ENCODE results near the gene GPR65. TPM values are rescaled to one million over a fixed set of nuclear protein-coding genes. Genes with fewer than 3 reads are reported as not detected.

The GPR65 gene
- total RNA-seq, 1 experiment from 2014 or later = not detected

- Histone ChIP-seq H3K14ac (ENCODE audit: insufficient read depth, low read length) (no peak overlapping the region), H3K79me1 (ENCODE audit: insufficient read depth, low read depth, low read length, poor library complexity, severe bottlenecking) (no peaks in the 10 kb centered on the region), H3K18ac (ENCODE audit: insufficient read length, low read depth, low read length) (no peak overlapping the region), H3K9me3 (ENCODE audit: control insufficient read depth, low read depth, low read length) (no peaks in the 10 kb centered on the region), H3K23me2 (ENCODE audit: insufficient read length, low read depth, low read length, poor library complexity, severe bottlenecking) (no peaks in the 10 kb centered on the region), H3K9ac (ENCODE audit: extremely low read depth, insufficient read length, low read length) (no peak overlapping the region), H3K27me3 (ENCODE audit: insufficient read depth, low read length) (no peaks in the 10 kb centered on the region), H3K4me1 (ENCODE audit: insufficient read depth, low read length) (no peaks in the 10 kb centered on the region), H2AK5ac (ENCODE audit: insufficient read length, low read length) (no peak overlapping the region), H3K27ac (ENCODE audit: insufficient read length, low read depth, low read length) (no peak overlapping the region), H2BK15ac (ENCODE audit: low read depth, low read length) (no peak overlapping the region), H3T11ph (ENCODE audit: low read length) (no peak overlapping the region), H4K91ac (ENCODE audit: insufficient read length, low read depth, low read length) (no peak overlapping the region), H2BK120ac (ENCODE audit: low read depth, low read length, poor library complexity, severe bottlenecking) (no peak overlapping the region), H3K4me2 (ENCODE audit: insufficient read depth, insufficient read length, low read length) (no peak overlapping the region), H4K5ac (ENCODE audit: insufficient read length, low read depth, low read length) (no peak overlapping the region), H3K56ac (ENCODE audit: insufficient read length, low read depth, low read length) (no peak overlapping the region), H3K79me2 (ENCODE audit: insufficient read depth, low read length) (no peaks in the 10 kb centered on the region), H3K23ac (ENCODE audit: insufficient read length, low read depth, low read length) (no peak overlapping the region), H4K20me1 (ENCODE audit: control insufficient read depth, insufficient read depth, insufficient read length) (no peaks in the 10 kb centered on the region), H2BK20ac (ENCODE audit: low read depth, low read length, poor library complexity, severe bottlenecking) (no peak overlapping the region), H4K8ac (replicated peaks; ENCODE audit: insufficient read length, low read depth, low read length) (no peak overlapping the region), H3K4ac (ENCODE audit: low read depth, low read length) (no peak overlapping the region), H2AFZ (ENCODE audit: low read length) (no peak overlapping the region), H2BK12ac (ENCODE audit: insufficient read length, low read depth, low read length) (no peak overlapping the region), H2BK5ac (ENCODE audit: insufficient read length, low read length) (no peak overlapping the region)
- no peaks in the 10 kb centered on the region for H3K4me1 Mint-ChIP-seq
- TF ChIP-seq CTCF (conservative IDR thresholded peaks at IDR 0.05) = no peak
- no peaks in the 10 kb centered on the region for H3K27me3 Mint-ChIP-seq (ENCODE audit: low read depth)
- DNase-seq = no peak
- peak overlapping the region in 1 of 3 experiments; percentile 27; a peak in 1 of 7 replicates for H3K27ac Mint-ChIP-seq
- peaks cover 0 to 4% (median 1%) of the 10 kb centered on the region in 3 experiments; a peak in 2 of 7 replicates for H3K36me3 Mint-ChIP-seq (ENCODE audit: insufficient read depth in 1 of 3, low read depth in 3 of 3)
- H3K4me3 Mint-ChIP-seq = no peak overlapping the region
- H3K9me3 Mint-ChIP-seq = no peaks in the 10 kb centered on the region
- no CpG with 5 or more reads among the region's 3 CpGs for WGBS (ENCODE audit: extremely low coverage, insufficient read length, low lambda C conversion rate)
Measured at GRCh38 chr14:87966816-87967215, 38.1 kb upstream of the GPR65 start.
